Astrocyte (in vitro differentiated cells and primary cell): ENCODE results near the gene SLC19A1. TPM values are rescaled to one million over a fixed set of nuclear protein-coding genes. Genes with fewer than 3 reads are reported as not detected.

Experiments used
- DNase-seq: peaks from one replicate; pipeline ENCODE4 v3.0.0-alpha.2; 2010; ENCODE audit warnings: low read depth
- FAIRE-seq: peaks from 2 replicates; lab custom pipeline; 2011; peaks lifted over from hg19 to GRCh38; lab: Jason Lieb, UNC
- H2AFZ ChIP-seq: 2 replicates; pipeline ENCODE4 v1.6.0; 2012; ENCODE audit warnings: low read depth, low read length, inconsistent platforms
- H3K27ac ChIP-seq: 2 replicates; pipeline ENCODE4 v1.5.1; 2011; ENCODE audit warnings: low read depth, low read length, inconsistent platforms
- H3K27me3 ChIP-seq: 2 replicates; pipeline ENCODE4 v1.6.0; 2011; ENCODE audit warnings: low read length, inconsistent platforms; ENCODE audit not compliant: insufficient read depth
- H3K36me3 ChIP-seq: 2 replicates; pipeline ENCODE4 v1.5.1; 2011; ENCODE audit warnings: low read length, inconsistent platforms; ENCODE audit not compliant: insufficient read depth
- H3K4me1 ChIP-seq: 2 replicates; pipeline ENCODE4 v1.5.1; 2011; ENCODE audit warnings: low read length, inconsistent platforms; ENCODE audit not compliant: insufficient read depth
- H3K4me2 ChIP-seq: 2 replicates; pipeline ENCODE4 v1.6.0; 2012; ENCODE audit warnings: low read length, inconsistent platforms
- H3K4me3 ChIP-seq: 2 replicates; pipeline ENCODE4 v1.5.1; 2011; ENCODE audit warnings: low read depth, mild to moderate bottlenecking, low read length, inconsistent platforms; ENCODE audit not compliant: insufficient read depth
- H3K79me2 ChIP-seq: 2 replicates; pipeline ENCODE4 v1.6.0; 2012; ENCODE audit warnings: mild to moderate bottlenecking, low read length, inconsistent platforms; ENCODE audit not compliant: insufficient read depth
- H3K9ac ChIP-seq: 2 replicates; pipeline ENCODE4 v1.6.0; 2012; ENCODE audit warnings: mild to moderate bottlenecking, low read length, inconsistent platforms
- H3K9me3 ChIP-seq: 2 replicates; pipeline ENCODE4 v1.5.1; 2012; ENCODE audit warnings: low read depth, mild to moderate bottlenecking, low read length, inconsistent platforms; ENCODE audit not compliant: insufficient read depth
- H4K20me1 ChIP-seq: 2 replicates; pipeline ENCODE4 v1.6.0; 2012; ENCODE audit warnings: low read length, inconsistent platforms; ENCODE audit not compliant: insufficient read depth
- H3K27ac Mint-ChIP-seq: one replicate; pipeline ENCODE4 v1.8.0; 2021; ENCODE audit warnings: mild to moderate bottlenecking, mixed read lengths; ENCODE audit not compliant: unreplicated experiment
- H3K27me3 Mint-ChIP-seq: one replicate; pipeline ENCODE4 v1.8.0; 2021; ENCODE audit warnings: low read depth, mixed read lengths; ENCODE audit not compliant: unreplicated experiment
- H3K36me3 Mint-ChIP-seq: one replicate; pipeline ENCODE4 v1.8.0; 2021; ENCODE audit warnings: low read depth, mixed read lengths; ENCODE audit not compliant: unreplicated experiment
- H3K4me1 Mint-ChIP-seq: one replicate; pipeline ENCODE4 v1.8.0; 2021; ENCODE audit warnings: low read depth, mixed read lengths; ENCODE audit not compliant: unreplicated experiment
- H3K4me3 Mint-ChIP-seq: one replicate; pipeline ENCODE4 v1.8.0; 2021; ENCODE audit warnings: mild to moderate bottlenecking, moderate library complexity, mixed read lengths; ENCODE audit not compliant: unreplicated experiment
- H3K9me3 Mint-ChIP-seq: one replicate; pipeline ENCODE4 v1.8.0; 2021; ENCODE audit warnings: mild to moderate bottlenecking, mixed read lengths; ENCODE audit not compliant: unreplicated experiment
- EZH2 ChIP-seq: IDR thresholded peaks from 2 replicates; pipeline ENCODE4 v1.6.1; 2012; ENCODE audit warnings: mild to moderate bottlenecking, low read length, inconsistent platforms; ENCODE audit not compliant: insufficient read depth
- total RNA-seq: library from RNA; stranded (reverse); gene quantifications from 2 replicates; pipeline ENCODE4 v1.2.1, GENCODE V29; 2021
- TF ChIP-seq, protein P1 (sequence below): IDR thresholded peaks from 2 replicates; pipeline ENCODE4 v1.5.1; 2011; ENCODE audit warnings: low read depth, mild to moderate bottlenecking, inconsistent platforms, low read length, moderate library complexity; ENCODE audit not compliant: insufficient read depth

The SLC19A1 gene
- total RNA-seq, 1 donor from 2014 or later, result 11.7 TPM

DNA sequence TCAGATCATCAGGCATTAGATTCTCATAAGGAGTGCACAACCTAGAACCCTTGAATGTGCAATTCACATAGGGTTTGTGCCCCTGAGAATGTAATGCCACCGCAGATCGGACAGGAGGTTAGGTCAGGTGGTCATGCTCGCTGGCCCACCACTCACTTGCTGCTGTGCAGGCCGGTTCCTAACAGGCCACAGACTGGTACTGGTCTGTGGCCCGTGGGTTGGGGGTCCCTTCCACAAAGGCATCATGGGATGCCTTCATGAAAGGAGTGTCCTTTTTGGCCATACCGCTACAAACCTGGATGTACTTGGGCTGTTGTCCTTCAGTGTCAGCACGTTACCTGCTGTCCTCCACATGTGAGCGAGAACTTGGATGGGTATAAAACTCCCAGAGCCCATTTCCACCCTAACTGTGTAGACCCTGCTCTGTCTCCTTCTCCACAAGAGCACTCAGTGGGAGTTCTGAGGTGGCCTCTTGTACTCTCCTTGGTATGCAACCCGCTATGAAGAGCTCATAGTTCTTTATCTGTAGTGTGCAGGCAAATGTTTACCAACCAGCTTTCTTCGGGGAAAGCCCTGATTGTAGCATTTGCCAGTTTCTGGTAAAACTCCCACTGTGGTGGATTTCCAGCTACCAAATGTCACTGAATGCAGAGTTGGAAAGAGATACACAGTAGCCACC, 41.7 kb upstream of the SLC19A1 start:
- no peaks in the 10 kb centered on the region for H4K20me1 ChIP-seq
- DNase-seq (no peak), FAIRE-seq (no peak)
- H3K4me3 ChIP-seq, result no peak overlapping the region
- H3K9ac ChIP-seq, result no peak overlapping the region
- H3K36me3 ChIP-seq, result no peaks in the 10 kb centered on the region
- H3K4me1 ChIP-seq, result no peaks in the 10 kb centered on the region
- Mint-ChIP-seq H3K4me3 (no peak overlapping the region), H3K27ac (no peak overlapping the region), H3K4me1 (no peaks in the 10 kb centered on the region), H3K27me3 (peaks cover 33% of the 10 kb centered on the region), H3K9me3 (peaks cover 42% of the 10 kb centered on the region), H3K36me3 (no peaks in the 10 kb centered on the region)
- H2AFZ ChIP-seq, result no peak overlapping the region
- H3K27ac ChIP-seq, result no peak overlapping the region
- H3K27me3 ChIP-seq, result peaks cover 5% of the 10 kb centered on the region
- TF ChIP-seq, protein P1, sequence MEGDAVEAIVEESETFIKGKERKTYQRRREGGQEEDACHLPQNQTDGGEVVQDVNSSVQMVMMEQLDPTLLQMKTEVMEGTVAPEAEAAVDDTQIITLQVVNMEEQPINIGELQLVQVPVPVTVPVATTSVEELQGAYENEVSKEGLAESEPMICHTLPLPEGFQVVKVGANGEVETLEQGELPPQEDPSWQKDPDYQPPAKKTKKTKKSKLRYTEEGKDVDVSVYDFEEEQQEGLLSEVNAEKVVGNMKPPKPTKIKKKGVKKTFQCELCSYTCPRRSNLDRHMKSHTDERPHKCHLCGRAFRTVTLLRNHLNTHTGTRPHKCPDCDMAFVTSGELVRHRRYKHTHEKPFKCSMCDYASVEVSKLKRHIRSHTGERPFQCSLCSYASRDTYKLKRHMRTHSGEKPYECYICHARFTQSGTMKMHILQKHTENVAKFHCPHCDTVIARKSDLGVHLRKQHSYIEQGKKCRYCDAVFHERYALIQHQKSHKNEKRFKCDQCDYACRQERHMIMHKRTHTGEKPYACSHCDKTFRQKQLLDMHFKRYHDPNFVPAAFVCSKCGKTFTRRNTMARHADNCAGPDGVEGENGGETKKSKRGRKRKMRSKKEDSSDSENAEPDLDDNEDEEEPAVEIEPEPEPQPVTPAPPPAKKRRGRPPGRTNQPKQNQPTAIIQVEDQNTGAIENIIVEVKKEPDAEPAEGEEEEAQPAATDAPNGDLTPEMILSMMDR, result no peak
- TF ChIP-seq EZH2, result no peak
- H3K79me2 ChIP-seq, result no peaks in the 10 kb centered on the region
- H3K4me2 ChIP-seq, result no peak overlapping the region
- H3K9me3 ChIP-seq, result peaks cover 9% of the 10 kb centered on the region

DNA sequence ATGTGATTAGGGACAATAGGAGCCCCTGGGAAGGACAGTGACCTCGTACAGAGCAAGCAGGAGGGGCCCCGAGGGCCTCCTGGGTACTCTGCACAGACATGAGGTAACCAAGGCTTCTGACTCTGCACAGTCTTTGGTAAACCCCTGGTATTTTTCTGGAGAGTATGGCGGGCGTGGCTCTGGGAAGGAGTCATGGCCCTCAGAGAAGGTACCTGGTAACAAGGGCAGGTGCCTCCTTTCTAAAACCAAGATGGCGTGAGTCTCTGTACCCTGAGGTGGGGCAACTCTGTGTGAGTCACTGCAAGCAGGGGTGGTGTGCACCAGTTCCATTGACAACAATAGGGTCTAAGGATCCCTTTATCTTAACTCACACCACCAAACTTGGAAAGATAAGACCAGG, 39.9 kb upstream of the SLC19A1 start:
- H3K36me3 Mint-ChIP-seq, result no peaks in the 10 kb centered on the region
- Histone ChIP-seq H4K20me1 (no peaks in the 10 kb centered on the region), H3K36me3 (no peaks in the 10 kb centered on the region), H3K27me3 (no peaks in the 10 kb centered on the region), H2AFZ (no peak overlapping the region), H3K9ac (no peak overlapping the region), H3K27ac (no peak overlapping the region), H3K4me2 (no peak overlapping the region), H3K79me2 (no peaks in the 10 kb centered on the region), H3K4me3 (no peak overlapping the region), H3K9me3 (peaks cover 6% of the 10 kb centered on the region), H3K4me1 (no peaks in the 10 kb centered on the region)
- H3K27me3 Mint-ChIP-seq, result peaks cover 19% of the 10 kb centered on the region
- no peak for FAIRE-seq
- TF ChIP-seq, protein P1, result no peak
- TF ChIP-seq EZH2, result no peak
- no peak for DNase-seq
- H3K9me3 Mint-ChIP-seq, result peaks cover 27% of the 10 kb centered on the region
- H3K27ac Mint-ChIP-seq, result no peak overlapping the region
- H3K4me3 Mint-ChIP-seq, result no peak overlapping the region
- no peaks in the 10 kb centered on the region for H3K4me1 Mint-ChIP-seq

DNA sequence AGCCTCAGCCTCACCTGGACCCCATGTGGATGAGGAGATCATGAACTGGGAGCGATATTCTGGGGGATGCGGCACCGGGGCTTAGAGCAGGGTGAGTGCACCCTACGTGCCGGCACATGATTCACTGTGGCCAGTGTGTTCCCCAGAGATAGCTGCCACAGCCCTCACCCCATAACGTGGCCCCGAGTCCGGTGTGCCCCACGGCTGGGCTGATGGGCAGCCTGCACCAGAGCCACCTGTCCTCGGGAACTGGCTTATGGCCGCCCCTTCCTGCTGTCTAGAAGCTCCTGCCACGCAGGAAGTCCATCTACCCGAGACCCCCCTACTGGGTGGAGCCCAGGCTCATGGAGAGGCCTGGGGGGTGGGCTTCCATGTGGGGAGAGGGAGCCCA, 39.1 kb upstream of the SLC19A1 start:
- FAIRE-seq, result no peak

More for the DNA sequence above, 39.1 kb upstream of the SLC19A1 start:
- no peaks in the 10 kb centered on the region for H3K79me2 ChIP-seq
- DNase-seq, result no peak
- H4K20me1 ChIP-seq, result no peaks in the 10 kb centered on the region
- H3K4me2 ChIP-seq, result no peak overlapping the region
- H2AFZ ChIP-seq, result no peak overlapping the region
- peaks cover 21% of the 10 kb centered on the region for H3K9me3 Mint-ChIP-seq
- peaks cover 5% of the 10 kb centered on the region for H3K9me3 ChIP-seq
- H3K4me1 ChIP-seq, result no peaks in the 10 kb centered on the region
- no peak overlapping the region for H3K9ac ChIP-seq
- no peak overlapping the region for H3K4me3 Mint-ChIP-seq
- H3K4me1 Mint-ChIP-seq, result no peaks in the 10 kb centered on the region
- no peak overlapping the region for H3K4me3 ChIP-seq
- TF ChIP-seq EZH2, result no peak
- TF ChIP-seq, protein P1, result no peak
- no peak overlapping the region for H3K27ac Mint-ChIP-seq
- H3K36me3 Mint-ChIP-seq, result no peaks in the 10 kb centered on the region
- H3K27me3 Mint-ChIP-seq, result peaks cover 22% of the 10 kb centered on the region
- no peak overlapping the region for H3K27ac ChIP-seq
- no peaks in the 10 kb centered on the region for H3K36me3 ChIP-seq
- peaks cover 2% of the 10 kb centered on the region for H3K27me3 ChIP-seq
